ENCODE measurements around the gene DSG3.

Gene DSG3

DNA sequence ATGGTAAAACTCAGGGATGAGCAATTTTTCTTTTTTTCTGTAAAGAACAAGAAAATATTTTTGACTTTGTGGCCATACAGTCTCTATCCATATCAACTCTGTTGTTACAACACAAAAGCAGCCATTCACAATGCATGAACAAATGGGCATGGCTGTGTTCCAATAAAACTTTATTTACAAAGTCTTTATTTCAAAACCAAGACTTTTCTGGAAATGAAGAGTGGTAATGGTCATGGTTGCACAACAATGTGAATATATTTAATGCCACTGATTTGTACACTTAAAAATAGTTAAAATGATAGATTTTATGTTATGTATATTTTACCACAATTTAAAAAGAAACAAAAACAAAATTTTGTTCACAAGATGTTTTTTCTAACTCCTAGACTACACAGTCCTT is 1.6 kb upstream of the DSG3 start:
- no peak for DNase-seq (ENCODE audit: low spot score in 2 of 2)
- Histone ChIP-seq H3K9me3 (no peaks in the 10 kb centered on the region), H3K36me3 (replicated peaks) (no peaks in the 10 kb centered on the region), H3K4me1 (no peaks in the 10 kb centered on the region), H3K27me3 (ENCODE audit: low read depth) (no peaks in the 10 kb centered on the region; the same call in 1 of the 2 replicates), H3K4me3 (no peak overlapping the region)
- in situ Hi-C loops (cut with MboI; ENCODE audit: low sequenced_read_pairs): no loop called here

DNA sequence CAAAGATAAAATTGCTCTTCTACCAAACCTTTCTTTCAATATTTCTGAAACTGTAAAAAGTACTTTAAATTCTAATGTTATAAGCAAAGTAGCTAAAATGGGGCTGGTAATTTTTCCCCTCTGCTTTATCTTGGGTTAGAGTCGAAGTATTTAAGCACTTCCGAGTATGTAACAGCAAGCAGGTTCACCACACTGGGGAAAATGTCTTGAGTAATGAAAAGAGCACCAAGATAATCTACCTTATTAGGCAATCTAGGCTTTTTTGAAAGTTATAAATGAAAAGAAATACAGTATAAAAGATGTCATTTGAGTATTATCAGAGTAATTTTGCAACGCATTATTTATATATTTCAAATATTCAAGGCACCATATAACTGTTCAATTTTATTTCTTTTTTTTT is 687 bp upstream of the DSG3 start:
- Histone ChIP-seq H3K36me3 (replicated peaks) (no peaks in the 10 kb centered on the region), H3K27me3 (ENCODE audit: low read depth) (no peaks in the 10 kb centered on the region), H3K4me1 (no peaks in the 10 kb centered on the region), H3K9me3 (no peaks in the 10 kb centered on the region), H3K4me3 (no peak overlapping the region)
- DNase-seq (ENCODE audit: low spot score in 2 of 2): no peak
- in situ Hi-C loops (cut with MboI; ENCODE audit: low sequenced_read_pairs): no loop called here

DNA sequence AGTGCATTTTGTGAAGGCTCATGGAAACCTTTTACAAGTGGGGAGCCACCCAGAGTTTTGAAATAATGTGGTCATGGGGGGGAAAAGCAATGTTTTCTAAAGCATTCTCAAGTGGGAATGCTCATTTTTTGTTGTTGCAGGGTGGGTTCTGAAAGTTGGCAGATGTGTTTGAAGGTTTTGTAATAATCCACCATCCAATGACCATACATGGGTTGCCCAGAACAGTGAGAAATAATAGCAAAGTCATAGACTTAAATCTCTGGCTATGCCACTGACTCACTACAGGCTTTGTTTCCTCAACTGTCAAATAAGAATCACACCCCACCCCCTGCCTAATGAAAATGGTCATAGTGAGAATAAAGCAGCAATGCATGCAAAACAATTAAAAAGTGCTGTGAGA is 2.9 kb downstream of the DSG3 start:
- H3K27me3 ChIP-seq (ENCODE audit: low read depth): no peaks in the 10 kb centered on the region
- H3K4me1 ChIP-seq: no peaks in the 10 kb centered on the region
- H3K36me3 ChIP-seq (replicated peaks): no peaks in the 10 kb centered on the region
- DNase-seq (ENCODE audit: low spot score in 2 of 2): no peak
- in situ Hi-C loops (cut with MboI; ENCODE audit: low sequenced_read_pairs): no loop called here
- H3K9me3 ChIP-seq: no peaks in the 10 kb centered on the region
- no peak overlapping the region for H3K4me3 ChIP-seq

DNA sequence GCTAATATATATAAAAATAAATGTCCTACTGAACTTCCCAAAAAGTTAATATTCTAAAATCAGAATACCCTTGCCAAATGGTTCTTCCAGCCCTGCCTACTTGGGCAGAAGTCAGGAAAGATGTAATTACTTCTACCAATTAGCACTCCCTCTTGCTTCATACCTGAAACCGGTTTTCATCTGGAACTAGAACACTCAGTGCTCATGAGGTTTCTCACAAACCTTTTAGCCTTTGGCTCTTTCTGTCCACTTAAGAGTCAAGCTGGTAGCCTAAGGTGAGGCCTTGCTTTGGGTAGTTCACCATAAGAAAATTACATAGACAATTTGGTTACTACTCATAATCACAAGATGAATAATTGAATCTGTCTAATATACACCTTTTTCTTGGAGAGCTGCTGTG is 4.1 kb downstream of the DSG3 start:
- Histone ChIP-seq H3K9me3 (no peaks in the 10 kb centered on the region), H3K36me3 (replicated peaks) (no peaks in the 10 kb centered on the region), H3K27me3 (ENCODE audit: low read depth) (no peaks in the 10 kb centered on the region), H3K4me1 (no peaks in the 10 kb centered on the region), H3K4me3 (no peak overlapping the region)
- in situ Hi-C loops (cut with MboI; ENCODE audit: low sequenced_read_pairs): no loop called here
- DNase-seq (ENCODE audit: low spot score in 2 of 2): no peak

DNA sequence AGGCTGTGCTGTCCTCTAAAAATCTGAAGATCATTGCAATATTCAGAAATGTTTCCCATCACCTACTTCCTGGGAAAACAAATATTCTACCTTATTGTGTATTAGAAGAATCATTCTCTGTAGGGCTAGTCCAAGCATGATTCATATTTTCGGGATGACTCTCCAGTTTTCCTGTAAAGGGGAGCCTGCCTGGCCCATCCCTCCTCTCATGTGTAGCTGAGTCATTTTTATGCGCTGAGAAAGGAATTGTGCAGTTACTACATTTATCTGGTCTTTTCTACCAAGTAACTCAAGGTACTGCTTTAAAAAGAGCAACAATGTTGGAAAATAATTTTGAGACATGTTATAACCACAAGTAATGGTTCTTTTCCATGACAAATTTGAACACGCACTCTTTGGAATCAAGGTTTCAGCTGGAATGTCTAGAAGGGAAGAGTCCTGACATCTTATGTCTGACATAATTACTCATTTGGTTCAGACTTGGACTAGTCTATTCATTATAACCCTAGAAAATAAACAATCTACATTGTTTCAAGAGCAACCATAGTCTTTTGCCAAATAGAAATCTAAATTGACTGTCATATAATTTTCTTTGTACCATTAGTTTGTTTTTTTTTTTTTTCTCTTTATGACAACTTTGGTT is 6.6 kb downstream of the DSG3 start:
- no peaks in the 10 kb centered on the region for H3K4me1 ChIP-seq
- no peak for DNase-seq (ENCODE audit: low spot score in 2 of 2)
- no peaks in the 10 kb centered on the region for H3K9me3 ChIP-seq

DNA sequence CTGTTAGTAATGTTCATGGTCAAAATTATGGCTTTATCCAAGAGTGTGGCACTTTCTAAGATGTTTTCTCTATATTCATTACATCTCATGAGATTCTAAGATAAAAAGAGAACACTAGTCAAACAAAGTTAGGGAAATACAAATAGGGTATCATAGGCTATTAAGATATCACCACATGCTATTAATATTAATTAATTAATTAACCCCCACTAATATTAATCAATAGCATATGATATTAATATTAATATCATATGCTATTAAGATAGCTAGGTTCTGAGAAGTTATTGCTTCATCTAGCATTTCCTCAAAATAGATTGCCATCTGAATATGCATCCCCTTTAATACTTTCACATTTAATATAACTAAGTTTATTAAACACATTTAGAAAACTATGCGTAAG is 22.1 kb downstream of the DSG3 start:
- DNase-seq (ENCODE audit: low spot score in 2 of 2): no peak
- Histone ChIP-seq H3K9me3 (no peaks in the 10 kb centered on the region), H3K36me3 (replicated peaks) (no peaks in the 10 kb centered on the region), H3K4me3 (no peak overlapping the region), H3K27me3 (ENCODE audit: low read depth) (no peaks in the 10 kb centered on the region), H3K4me1 (no peaks in the 10 kb centered on the region)
- in situ Hi-C loops (cut with MboI; ENCODE audit: low sequenced_read_pairs): no loop called here

More for the DNA sequence above, 6.6 kb downstream of the DSG3 start:
- Histone ChIP-seq H3K36me3 (replicated peaks) (no peaks in the 10 kb centered on the region), H3K4me3 (no peak overlapping the region), H3K27me3 (ENCODE audit: low read depth) (no peaks in the 10 kb centered on the region)
- in situ Hi-C loops (cut with MboI; ENCODE audit: low sequenced_read_pairs): no loop called here

DNA sequence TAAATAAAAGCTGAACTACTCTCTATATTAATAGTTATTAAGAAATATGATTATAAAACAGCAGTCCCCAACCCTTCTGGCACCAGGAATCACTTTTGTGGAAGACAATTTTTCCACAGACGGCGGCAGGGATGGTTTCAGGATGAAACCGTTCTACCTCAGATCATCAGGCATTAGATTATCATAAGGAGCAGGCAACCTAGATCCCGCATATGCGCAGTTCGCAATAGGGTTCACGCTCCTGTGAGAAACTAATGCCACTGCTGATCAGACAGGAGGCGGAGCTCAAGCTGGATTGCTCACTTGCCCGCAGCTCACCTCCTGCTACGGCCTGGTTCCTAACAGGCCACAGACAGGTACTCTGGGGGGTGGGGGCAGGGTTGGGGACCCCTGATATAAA is 31.1 kb downstream of the DSG3 start:
- Histone ChIP-seq H3K27me3 (ENCODE audit: low read depth) (no peaks in the 10 kb centered on the region), H3K4me3 (no peak overlapping the region), H3K4me1 (peaks cover 3% of the 10 kb centered on the region; the same call in 1 of the 2 replicates), H3K36me3 (replicated peaks) (no peaks in the 10 kb centered on the region), H3K9me3 (no peaks in the 10 kb centered on the region)
- in situ Hi-C loops (cut with MboI; ENCODE audit: low sequenced_read_pairs): no loop called here
- DNase-seq (ENCODE audit: low spot score in 2 of 2): no peak

DNA sequence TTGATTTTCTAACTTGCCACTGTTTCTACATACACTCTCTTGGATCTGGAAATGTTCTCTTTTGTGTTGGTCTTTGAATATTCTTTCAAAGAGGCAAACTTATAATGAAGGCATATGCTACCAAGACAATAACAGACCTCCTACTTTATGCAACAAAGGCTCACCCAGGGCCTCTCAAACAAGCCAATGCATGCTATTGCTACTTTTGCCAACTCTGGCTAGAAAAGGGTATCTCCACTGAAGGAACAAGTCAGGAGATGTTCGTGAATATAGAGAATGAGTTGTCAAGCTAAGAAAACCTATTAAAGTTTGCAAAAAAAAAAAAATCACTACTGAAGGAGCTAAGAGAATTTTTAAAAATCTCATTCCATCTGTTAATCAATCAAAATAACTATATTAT is 34.5 kb downstream of the DSG3 start:
- Histone ChIP-seq H3K9me3 (no peaks in the 10 kb centered on the region), H3K4me1 (peaks cover 3% of the 10 kb centered on the region; the same call in 1 of the 2 replicates), H3K36me3 (replicated peaks) (no peaks in the 10 kb centered on the region), H3K4me3 (no peak overlapping the region), H3K27me3 (ENCODE audit: low read depth) (no peaks in the 10 kb centered on the region)
- no peak for DNase-seq (ENCODE audit: low spot score in 2 of 2)
- in situ Hi-C loops (cut with MboI; ENCODE audit: low sequenced_read_pairs): no loop called here

DNA sequence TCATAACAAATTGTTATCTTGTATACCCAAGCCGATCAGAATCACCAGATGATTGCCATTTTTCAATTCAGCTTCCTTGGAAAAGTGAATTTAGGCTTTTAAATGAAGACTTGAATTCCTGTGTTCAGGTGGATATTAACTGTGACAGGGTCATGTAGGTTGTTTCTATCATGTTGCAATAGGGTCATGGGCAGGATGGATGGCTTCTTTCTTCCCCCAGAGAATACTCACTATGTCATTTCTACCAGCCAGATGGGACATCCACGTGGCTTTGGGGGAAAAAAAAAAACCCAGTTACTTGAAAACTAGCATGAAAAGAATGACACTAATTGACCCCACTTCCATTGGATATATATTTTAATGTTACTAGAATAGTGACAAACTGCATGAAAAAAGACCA is 35.9 kb downstream of the DSG3 start:
- Histone ChIP-seq H3K4me1 (peaks cover 3% of the 10 kb centered on the region; the same call in 1 of the 2 replicates), H3K4me3 (no peak overlapping the region), H3K36me3 (replicated peaks) (no peaks in the 10 kb centered on the region), H3K9me3 (no peaks in the 10 kb centered on the region), H3K27me3 (ENCODE audit: low read depth) (no peaks in the 10 kb centered on the region)
- DNase-seq (ENCODE audit: low spot score in 2 of 2): no peak
- in situ Hi-C loops (cut with MboI; ENCODE audit: low sequenced_read_pairs): no loop called here

DNA sequence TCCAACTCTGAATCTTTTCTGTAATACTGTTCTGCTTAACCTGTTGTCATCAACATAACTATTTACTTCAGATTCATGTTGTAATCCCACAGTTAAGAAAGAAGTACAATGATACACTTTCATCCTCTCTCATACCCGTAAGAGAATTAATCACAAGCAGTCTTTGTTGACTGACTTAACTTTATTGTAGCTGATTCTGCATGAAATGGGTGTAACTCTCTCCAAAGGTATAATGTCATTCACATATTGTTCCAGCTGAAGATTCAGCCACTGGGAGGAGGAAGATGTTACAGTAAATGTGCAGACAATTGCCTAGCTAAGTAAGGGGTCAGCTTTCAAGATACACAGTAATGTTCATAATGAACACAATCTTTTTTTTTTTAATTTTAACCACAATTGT is 36.9 kb downstream of the DSG3 start:
- no peaks in the 10 kb centered on the region for H3K27me3 ChIP-seq (ENCODE audit: low read depth)
- in situ Hi-C loops (cut with MboI; ENCODE audit: low sequenced_read_pairs): no loop called here
- H3K9me3 ChIP-seq: no peaks in the 10 kb centered on the region
- no peak for DNase-seq (ENCODE audit: low spot score in 2 of 2)
- peaks cover 3% of the 10 kb centered on the region; the same call in 1 of the 2 replicates for H3K4me1 ChIP-seq
- H3K36me3 ChIP-seq (replicated peaks): no peaks in the 10 kb centered on the region
- no peak overlapping the region for H3K4me3 ChIP-seq

DNA sequence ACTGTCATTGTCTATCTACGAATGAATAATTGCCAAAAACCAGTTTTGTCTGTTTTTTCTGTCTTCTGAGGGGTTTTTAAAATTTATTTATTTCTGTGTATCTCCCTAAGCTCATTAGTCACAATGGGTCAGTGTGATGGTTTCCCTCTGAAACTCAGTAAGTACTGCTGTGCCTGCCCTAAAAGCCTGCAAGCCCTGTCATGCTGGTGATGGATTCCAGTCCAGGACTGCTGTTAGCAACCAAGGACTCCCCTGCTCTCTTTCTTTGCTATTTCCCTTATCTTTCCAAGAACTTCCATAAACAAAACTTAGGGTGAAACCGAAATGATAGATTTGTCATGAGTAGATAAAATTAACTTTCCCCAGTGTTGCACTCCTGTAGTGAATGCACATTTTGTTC is 38.6 kb downstream of the DSG3 start:
- in situ Hi-C loops (cut with MboI; ENCODE audit: low sequenced_read_pairs): no loop called here
- no peak for DNase-seq (ENCODE audit: low spot score in 2 of 2)

DNA sequence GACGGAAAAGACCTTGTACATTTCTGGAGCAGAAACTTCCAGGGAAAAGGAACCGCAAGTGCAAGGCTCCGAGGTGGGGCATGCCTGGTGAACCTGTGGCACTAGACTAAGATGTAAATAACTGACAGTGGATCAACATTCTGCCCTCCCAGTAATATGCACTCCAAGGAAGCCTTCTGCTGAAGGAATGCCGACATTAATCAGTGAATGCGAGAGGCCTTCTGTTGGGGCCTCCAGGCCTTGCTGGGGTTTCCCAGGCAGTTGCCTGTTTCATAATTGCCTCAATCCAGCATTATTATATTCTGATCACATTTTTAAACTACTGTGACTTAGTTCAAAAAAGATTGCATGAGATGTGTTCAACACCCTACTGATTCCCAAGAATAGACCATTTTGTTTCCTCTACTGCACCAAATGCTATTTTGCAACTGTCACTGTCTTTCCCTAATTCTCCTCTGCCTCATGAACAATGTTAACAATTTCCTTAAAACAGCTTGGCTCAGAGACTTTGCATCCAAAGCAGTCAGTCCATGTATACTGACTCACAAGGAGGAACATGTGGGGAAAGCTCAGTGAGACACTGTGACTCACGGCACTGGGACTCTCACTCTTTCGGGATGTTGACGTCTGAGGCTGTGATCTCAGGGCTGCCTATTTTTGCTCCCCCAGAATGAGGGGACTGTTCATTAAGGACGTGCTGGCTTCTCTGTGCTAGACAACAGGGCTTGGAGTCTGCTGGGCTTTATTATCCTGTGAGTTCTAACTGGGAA is 39.9 kb downstream of the DSG3 start:
- Histone ChIP-seq H3K4me3 (no peak overlapping the region), H3K36me3 (replicated peaks) (no peaks in the 10 kb centered on the region), H3K27me3 (ENCODE audit: low read depth) (peaks cover 3% of the 10 kb centered on the region; the same call in 1 of the 2 replicates), H3K9me3 (no peaks in the 10 kb centered on the region), H3K4me1 (no peaks in the 10 kb centered on the region)
- in situ Hi-C loops (cut with MboI; ENCODE audit: low sequenced_read_pairs): no loop called here
- DNase-seq (ENCODE audit: low spot score in 2 of 2): no peak

More for the DNA sequence above, 38.6 kb downstream of the DSG3 start:
- H3K27me3 ChIP-seq (ENCODE audit: low read depth): peaks cover 3% of the 10 kb centered on the region; the same call in 1 of the 2 replicates
- peaks cover 1% of the 10 kb centered on the region; the same call in 1 of the 2 replicates for H3K4me1 ChIP-seq
- H3K36me3 ChIP-seq (replicated peaks): no peaks in the 10 kb centered on the region
- no peak overlapping the region for H3K4me3 ChIP-seq
- no peaks in the 10 kb centered on the region for H3K9me3 ChIP-seq

DNA sequence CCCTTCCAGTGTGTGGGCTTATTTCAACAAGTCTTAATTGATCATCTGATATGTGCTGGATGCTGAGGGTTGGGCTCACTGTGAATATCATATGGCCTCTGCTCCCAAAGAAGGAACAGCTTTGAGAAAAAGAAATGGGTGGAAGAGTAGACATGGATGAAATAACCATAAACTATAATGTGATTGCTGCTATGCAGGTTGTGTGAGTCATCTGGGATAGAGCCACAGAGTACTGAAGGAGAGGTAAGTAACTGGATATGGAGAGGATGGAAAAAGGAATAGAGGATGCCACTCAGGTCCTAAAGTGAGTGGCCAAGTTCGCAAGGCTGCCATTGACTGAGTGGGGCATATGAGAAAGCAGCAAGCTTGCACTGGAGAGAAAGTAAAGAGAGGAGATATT is 41.8 kb downstream of the DSG3 start:
- H3K4me3 ChIP-seq: no peak overlapping the region
- H3K9me3 ChIP-seq: no peaks in the 10 kb centered on the region
- in situ Hi-C loops (cut with MboI; ENCODE audit: low sequenced_read_pairs): no loop called here

DNA sequence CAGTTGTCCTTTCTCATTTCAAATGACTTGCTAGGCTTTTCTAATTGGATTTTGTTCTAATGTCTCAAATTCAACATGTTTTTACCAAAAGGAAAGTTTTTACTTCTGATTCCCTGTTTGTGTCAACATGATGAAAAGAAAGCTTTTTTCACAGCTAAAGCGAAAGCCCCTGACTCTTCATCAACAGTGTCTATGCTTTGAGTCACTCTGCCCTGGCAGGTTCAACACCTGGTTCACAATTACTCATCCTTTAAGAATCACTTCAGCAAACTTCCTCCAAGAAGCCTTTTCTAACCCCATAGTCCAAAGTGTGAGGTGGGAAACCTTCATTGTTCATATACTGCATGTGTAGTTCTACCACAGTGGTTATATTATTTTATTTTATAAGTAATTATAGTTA is 42.8 kb downstream of the DSG3 start:
- H3K27me3 ChIP-seq (ENCODE audit: low read depth): peaks cover 3% of the 10 kb centered on the region; the same call in 1 of the 2 replicates
- no peak for DNase-seq (ENCODE audit: low spot score in 2 of 2)
- H3K4me3 ChIP-seq: no peak overlapping the region
- H3K36me3 ChIP-seq (replicated peaks): no peaks in the 10 kb centered on the region
- H3K4me1 ChIP-seq: no peaks in the 10 kb centered on the region
- in situ Hi-C loops (cut with MboI; ENCODE audit: low sequenced_read_pairs): no loop called here
- H3K9me3 ChIP-seq: no peaks in the 10 kb centered on the region

More for the DNA sequence above, 41.8 kb downstream of the DSG3 start:
- Histone ChIP-seq H3K4me1 (no peaks in the 10 kb centered on the region), H3K27me3 (ENCODE audit: low read depth) (peaks cover 3% of the 10 kb centered on the region; the same call in 1 of the 2 replicates), H3K36me3 (replicated peaks) (no peaks in the 10 kb centered on the region)
- no peak for DNase-seq (ENCODE audit: low spot score in 2 of 2)
